ENCODE results near the gene LIMS2.
A peak's percentile ranks its signal among the peaks of the same experiment; 100 is the strongest.

The LIMS2 gene

DNA sequence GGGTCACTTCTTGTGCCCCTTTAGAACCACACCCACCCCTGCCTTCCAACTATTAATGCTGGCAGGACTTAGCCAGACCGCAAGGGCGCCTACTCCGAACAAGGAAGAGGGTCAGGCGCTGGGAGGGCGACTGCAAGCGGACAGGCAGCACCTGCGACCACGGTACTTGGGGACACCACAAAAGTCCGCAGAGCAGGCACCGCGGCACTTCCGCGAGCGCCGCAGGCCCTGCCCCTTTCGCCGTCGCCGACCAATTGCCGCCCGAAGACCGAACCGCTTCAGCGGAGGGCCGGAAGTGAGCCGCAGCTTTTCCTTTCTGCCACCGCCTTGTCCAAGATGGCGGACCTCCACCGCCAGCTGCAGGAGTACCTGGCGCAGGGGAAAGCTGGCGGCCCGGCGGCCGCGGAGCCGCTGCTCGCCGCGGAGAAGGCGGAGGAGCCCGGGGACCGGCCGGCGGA is 25.9 kb upstream of the LIMS2 start, which contains the start of gene SFT2D3:
SFT2D3 (plus strand) TSS at position 305 of the 458 bp plus-strand sequence; CDS start at position 337, 32 bp downstream.
- DNase-seq = peak; percentile 88

DNA sequence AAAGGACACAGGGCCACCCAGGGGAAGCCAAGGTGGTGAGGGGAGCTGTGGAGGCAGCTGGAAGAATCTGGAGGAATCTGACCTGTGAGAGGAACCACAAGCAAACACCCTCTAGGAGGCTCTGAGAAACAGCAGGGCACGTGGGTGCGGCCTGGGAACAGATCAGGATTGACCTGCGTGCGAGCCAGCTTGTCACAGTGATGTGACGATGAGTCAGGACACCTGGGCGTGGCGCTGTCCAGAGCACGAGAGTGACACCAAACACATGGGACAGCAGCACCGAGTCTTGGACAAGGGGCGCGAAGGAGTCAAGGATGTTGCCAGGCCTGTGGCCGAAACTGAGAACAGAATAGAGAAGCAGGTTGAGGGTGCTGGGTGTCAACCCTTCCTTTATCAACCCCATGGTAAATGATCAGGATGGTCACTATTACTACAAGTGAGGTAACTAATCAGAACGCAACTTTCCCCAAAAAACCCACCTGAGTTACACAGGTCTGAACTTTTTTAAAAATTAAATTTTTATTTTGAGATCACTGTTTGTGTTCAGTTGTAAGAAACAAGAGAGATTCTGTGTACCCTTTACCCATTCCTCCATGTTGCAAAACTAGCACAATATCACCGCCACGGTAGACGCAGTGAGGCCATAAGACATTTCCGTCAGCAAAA is 25.3 kb upstream of the LIMS2 start:
- no peak for DNase-seq

DNA sequence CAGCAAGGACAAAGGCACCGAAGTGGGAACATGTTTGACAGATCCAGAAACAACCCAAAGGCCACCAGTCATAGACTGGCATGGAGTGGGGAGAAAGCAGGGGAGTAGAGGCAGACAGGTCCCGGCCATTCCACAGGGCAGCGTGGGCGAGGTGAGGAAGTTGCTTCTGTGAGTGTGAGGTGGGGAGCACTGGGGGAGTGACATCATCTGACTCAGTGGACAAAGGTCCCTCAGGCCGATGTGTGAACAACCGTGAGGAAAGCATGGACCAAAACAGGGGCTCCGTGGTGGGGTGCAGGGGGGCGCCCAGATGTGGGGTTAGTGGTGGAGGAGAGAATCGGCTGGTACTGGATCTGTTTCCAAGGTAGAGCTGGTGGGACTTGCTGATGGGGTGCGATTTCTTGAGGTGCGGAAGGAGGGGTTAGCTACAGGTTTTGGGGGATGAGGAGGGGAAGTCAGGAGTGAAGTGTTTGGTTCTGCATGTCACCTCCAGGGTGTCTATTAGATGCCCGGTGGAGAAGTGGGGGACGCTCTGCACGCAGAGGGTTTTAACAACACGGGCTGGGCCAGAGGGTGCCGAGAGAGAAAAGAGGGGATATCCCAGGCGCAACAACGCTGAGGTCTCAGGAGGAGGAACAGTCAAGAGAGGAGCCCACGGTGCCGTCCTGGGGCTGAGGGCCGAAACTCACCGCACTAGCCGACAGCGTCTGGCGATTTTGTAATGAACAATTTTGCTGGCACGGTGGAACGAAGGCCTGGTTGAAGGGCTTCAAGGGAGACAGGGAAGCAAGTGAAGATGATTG is 23.4 kb upstream of the LIMS2 start:
- DNase-seq = no peak

DNA sequence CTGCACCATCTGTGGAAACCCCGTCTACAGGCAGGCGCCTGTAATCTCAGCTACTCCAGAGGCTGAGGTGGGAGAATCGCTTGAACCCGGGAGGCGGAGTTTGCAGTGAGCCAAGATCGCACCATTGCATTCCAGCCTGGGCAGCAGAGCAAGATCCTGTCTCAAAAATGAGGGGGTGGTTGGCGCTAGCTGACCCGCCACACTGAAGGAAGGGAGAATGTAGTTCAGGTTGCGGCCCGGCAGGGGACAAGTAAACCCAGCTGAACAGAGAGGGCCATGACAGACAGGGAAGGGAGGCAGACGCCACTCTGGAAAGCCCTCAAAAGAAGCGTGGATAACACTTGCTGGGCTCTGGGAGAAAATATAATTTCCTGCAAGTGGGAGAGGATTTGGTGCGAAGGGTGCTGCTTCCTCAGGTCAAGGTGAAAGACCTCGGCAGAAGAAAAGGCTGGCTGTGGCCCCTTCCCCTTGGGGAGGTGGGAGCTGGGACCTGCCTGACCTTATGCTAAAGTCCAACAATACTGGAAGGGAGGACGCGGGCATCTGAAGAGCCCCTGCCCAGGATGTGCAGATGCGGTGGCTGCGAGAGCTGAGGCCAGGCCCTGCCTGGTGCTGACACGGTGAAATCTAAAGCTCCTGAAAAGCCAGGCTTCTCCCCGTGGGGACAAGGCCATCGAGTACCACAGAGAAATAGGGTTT is 22.3 kb upstream of the LIMS2 start:
- no peak for DNase-seq

DNA sequence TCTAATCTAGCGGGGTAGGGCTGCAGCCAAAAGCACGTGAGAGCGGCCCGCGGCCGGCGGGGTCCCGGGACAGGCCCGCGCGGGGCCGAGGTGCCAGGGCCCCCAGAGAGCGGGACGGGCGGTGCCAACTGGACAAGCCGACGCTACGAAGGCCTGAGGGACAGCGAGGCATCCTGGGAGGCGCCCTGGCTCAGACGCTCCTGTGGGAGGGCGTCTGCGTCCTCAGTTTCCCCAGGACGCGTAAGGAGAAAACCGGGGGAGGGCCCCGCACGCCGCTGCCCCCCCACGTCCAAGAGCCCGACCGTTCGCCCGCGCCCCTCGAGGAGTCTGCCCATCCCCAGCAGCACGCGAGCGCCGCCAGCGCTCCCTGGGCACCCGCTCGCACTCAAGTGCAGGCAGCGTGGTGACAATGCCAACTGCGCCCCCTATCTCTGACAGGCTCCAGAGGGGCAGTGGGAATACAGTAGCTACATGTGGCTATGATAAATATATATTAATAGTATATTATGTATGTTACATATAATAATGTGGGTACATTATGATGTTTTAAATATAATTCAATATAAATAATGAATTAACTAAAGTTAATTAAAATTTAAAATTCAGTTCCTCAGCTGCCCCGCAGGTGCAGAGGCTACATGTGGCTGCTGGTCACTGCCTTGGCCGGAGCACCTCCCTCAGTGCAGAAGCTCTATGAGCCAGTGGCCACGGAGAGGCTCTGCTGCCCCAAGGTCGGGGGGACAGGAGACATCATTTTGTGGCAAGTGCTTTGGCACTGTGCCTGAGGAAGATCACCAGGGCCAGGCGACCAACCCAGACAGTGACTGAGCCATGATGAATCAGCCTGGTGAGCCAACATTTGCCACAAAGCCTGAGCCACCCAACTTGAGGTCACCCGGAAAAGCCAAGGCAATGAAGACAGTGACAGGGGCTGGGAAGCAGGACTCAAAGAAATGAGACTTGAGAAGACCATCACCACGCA is 20.5 kb upstream of the LIMS2 start:
- no peak for DNase-seq

DNA sequence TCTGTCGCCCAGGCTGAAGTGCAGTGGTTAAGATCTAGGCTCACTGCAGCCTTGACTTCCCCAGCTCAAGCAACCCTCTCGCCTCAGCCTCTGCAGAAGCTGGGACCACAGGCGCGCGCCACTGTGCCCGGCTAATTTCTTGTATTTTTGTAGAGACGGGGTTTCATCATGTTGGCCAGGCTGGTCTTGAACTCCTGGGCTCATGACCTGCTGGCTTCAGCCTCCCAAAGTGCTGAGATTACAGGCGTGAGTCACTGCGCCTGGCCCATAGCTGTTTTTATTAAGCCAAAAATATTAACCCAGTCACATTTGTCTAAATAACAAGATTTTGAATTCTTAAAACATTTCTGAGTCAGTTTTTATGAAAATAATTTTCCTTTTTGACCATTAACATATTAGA is 19.7 kb upstream of the LIMS2 start:
- no peak for DNase-seq

DNA sequence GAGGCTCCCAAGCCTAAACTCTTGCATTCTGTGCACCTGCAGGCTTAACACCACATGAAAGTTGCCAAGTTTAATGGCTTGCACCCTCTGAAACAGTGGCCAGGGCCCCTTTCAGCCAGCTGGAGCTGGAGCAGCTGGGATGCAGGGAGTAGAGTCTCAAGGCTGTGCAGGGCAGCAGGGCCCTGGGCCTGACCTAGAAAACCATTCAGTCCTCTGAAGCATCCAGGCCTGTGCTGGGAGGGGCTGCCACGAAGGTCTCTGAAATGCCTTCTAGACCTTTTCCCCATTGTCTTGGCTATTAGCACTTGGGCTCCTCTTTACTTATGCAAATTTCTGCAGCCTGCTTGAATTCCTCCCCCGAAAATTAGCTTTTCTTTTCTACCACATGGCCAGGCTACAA is 15.4 kb upstream of the LIMS2 start:
- DNase-seq = no peak

DNA sequence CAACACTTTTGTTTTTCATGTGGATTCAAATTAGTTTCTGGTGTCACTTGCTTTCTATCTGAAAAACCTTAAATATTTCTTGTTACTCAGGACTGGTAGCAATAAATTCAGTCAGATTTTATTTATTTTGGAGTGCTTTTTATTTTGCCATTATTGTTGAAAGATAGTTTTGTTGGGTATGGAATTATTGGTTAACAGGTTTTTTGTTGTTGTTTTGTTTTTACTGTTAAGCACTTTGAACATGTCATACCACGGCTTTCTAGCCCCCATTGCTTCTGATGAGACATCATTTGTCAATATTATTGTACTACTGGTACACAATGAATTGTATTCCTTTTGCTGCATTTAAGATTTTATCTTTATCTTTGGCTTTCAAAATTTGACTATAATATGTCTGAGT is 13.1 kb upstream of the LIMS2 start:
- no peak for DNase-seq

DNA sequence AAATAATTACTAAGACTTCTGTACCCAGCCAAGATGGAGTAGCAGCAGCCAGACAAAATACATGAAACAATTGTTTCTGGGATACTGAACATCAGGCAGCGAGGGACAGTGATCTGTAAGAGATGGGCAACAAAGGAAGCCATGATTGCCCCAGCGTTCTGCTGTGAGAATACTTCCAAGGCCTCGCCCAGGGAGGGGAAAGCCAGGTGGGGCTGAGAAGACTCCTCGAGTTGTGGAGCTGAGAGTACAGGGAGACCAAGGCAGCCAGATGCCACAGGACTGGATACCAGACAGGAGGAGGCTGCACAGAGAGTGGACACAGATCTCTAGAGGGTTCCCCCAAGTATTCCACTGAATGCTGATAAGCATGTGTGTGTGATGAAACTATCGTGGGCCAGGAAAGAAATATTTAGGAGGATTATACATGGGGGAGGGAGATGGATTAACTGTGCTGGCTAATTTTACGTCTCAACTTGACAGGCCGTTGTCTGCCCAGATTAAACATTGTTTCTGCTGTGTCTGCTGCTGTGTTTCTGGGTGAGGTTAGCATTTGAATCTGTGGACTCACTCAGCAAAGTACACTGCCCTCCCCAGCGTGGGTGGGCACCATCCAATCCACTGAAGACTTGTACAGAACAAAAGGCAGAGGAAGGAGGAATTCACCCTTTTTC is 10.2 kb upstream of the LIMS2 start:
- DNase-seq = no peak

DNA sequence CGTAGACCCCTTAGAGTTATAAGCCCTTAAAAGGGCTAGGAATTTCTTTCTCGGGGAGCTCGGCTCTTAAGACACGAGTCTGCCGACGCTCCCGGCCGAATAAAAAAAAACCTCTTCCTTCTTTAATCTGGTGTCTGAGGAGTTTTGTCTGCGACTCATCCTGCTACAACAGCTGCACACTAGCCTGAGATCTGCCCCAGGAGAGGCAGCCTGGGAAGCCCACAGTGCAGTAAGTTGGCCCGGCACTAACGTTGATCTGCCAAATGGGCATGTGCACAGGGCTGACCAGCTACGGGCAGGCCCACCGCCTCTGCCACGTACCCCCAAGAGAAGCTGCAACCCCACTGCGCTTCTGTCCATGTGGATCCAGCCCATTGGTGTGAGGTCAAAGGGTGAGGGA is 8.4 kb upstream of the LIMS2 start:
- no peak for DNase-seq

DNA sequence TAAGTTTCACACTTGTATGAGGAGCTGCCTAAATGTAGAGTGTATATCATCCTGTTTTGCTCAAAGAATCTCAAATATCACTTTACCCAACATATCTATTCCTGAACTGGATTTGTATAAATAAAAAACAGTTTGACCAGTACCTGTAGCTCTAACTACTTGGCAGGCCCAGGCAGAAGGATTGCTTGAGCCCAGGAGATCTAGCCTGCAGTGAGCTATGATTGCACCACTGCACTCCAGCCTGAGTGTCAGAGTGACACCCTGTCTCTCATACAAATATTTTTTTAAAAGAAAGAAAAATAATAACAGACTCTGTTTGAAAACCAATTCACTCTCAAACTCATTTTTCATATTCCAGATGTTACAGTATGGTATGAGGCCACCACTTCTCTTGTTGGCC is 7.7 kb upstream of the LIMS2 start:
- DNase-seq = no peak

DNA sequence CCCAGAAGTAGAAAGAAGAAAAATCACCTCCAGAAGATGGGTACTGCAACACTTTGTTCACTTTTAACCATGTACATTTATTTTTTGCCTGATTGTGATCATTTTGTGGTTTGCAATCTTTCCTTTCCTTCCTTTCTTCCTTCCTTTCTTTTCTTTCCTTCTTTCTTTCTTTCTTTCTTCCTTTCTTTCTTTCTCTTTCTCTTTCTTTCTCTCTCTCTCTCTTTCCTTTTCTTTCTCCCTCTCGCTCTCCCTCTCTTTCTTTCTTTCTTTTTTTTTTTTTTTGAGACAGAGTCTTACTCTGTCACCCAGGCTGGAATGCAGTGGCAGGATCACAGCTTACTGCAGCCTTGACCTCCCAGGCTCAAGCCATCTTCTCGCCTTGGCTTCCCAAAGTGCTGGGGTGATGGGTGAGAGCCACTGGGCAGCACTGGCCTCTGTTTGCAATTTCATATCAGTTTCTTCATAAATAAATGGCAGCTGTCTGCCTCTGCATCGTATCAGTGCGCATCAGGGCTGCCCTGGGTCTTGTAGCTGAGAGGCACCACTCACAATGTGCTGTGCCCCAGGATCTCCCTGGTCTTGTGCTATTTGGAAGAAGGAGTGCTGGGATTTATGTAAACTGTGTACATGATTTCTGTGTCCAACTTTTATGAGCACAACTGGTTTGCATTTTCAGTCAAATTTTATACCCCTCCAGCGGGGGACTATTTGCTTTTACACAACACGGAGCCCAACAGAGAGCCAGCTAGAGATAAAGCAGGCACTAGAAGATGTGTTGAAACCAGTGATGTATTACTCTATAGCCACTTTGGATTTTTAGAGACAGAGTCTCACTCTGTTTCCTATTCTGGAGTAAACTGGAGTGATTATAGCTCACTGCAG is 6.9 kb upstream of the LIMS2 start:
- no peak for DNase-seq

DNA sequence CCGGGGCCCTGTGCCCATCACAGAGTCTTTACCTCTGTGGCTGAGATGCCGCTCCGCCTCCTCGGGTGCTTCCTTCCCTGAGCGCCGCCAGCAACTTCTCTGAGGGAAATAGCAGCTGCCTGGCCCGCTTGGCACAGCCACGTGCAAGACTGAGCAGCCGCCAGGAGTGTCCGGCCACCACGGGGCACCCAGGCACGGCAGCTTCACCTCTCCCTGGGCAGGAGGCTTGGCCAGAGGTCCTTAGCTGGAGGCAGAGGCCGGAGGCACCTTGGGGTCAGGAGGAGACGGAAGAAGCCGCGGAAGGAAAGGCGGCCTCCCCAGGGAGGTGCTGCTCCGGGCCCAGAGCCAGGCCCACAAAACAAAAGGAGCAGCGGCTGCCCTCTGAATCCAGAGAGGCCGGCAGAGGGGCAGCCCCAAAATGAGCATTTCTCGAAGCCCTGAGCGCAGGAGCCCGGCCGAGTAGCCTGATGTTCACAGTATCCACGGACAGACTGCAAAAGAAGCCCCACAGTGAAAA is 6.0 kb upstream of the LIMS2 start:
- DNase-seq = no peak

DNA sequence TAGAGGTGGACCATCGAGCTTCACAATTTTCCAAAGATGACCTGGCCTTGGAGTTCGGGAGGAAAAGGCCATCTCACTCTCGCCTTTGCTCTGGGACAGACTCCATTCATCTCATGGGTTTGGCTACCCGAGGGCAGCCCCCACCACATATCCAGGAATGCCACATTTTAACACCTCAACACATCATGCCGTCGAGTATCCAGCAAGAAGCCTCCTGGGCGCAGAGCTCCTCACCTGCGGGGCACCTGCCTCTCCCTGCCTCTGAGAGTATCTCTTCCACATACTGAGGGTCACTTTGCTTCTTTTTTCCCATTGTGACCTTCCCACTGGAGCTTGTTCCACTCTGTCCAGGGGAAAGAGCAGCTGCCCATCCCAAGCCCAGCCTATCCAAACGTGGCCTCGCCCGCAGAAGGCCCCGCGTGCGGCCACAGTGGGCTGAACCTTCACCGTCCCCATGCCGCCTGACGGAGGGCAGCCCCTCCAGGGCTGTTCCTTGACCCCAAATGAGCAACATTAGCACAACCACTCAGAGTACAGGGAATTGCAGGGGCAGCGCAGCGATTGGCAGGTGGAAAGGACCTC is 5.5 kb upstream of the LIMS2 start:
- no peak for DNase-seq

DNA sequence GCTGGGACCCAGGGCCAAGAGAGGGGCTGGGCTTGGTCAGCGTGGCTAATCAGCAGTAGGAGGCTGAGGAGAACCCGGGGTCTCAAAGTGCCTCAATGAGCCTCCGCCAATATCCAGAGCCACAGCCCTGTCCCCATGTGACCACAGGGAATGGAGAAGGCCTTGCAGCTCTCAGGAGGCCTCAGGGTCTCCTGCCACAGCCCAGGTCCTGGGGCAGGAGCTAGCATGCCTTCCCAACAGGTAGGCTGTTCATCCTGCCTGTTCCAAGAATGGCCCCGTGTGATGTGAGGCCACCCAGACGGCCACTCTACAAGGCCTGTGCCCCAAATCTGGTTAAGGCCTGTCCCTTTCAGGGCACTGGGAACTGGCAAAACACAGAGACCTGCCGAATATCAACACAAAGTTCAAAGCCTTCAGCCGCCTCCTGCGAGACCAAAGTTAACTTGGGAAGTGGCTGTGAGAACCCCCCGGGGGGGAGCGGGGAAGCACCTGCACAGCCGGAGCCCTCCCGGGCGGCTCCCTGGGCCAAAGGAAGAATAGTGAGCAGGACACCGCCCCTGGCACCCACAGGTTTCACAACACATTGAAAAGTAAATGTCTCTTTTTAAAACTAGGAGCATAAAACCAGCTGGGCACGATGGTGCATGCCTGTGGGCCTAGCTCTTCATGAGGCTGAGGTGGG is 4.5 kb upstream of the LIMS2 start:
- no peak for DNase-seq

DNA sequence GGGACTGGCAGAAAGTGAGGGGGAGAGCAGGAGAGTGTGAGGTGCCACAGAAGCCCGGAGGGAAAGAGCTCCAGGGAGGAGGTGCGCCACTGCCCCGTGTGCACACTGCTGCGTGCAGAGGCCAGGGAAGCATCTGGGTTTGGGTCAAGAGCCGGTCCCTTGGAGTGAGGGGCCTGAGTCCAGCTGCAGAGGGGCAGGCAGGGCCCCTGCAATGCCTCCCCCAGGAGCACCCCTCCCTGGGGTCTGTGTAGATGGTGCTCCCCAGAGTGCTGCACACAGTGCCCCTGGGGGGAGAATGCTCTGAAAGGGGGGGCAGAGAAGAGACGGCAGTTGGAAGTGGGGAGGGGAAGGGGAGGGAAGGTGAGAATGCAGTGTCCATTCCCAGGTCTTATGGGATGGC is 3.7 kb upstream of the LIMS2 start:
- DNase-seq = no peak

DNA sequence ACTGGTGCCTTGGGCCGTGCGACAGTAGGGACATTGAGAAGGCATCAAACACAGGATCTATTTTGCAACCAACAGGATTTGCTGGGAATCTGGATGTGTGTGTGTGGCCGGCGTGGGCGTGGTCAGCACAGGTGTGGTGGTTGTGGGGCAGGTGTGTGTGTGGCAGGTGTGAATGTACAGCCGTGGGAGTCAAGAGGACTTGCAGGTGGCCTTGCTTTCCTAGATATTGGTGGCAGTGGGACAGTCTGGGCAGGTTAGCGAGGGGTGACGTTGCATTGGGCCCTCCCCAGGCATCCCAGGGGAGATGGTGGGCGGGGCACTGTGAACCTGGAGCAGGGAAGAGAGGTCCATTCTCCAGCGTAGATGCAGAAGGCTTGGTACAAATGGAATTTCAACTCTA is 3.2 kb upstream of the LIMS2 start:
- DNase-seq = no peak

DNA sequence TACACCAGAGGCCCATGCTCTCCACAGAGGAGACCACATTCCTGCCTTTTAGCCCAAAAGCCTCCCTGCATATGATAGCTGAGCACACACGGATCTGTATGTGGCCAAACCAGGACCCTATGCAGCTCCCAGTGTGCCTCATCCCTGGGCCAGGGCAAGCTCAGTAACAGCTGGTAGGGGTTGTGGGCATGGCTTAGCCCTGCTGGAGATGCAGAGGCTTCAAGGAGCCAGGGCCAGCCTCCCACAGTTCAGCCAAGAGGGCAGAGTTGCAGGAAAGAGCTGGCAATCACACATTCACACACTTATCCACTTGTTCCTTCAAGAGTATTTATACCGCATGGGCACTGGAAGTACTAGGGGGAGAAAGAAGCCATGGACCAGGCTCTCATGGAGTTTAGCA is 1.6 kb upstream of the LIMS2 start:
- no peak for DNase-seq

Data from NCI-H2029 (cell line).